Endothelial cell of umbilical vein (primary cell): Measurements from ENCODE around the gene BDH1. TPM values are rescaled to one million over a fixed set of nuclear protein-coding genes. Genes with fewer than 3 reads are reported as not detected.
"Not testable (repeated sequence)": the region's sequence is repeated elsewhere in the genome, so short reads cannot be mapped to it uniquely, and the experiment has no call there.

ENCODE experiments used
- BruUV-seq: library from RNA; stranded (reverse); fragments of 400-500 nt; replicated peaks from 2 replicates; lab custom pipeline; 2021; lab: Mats Ljungman, UMichigan
- CTCF ChIA-PET: fragments of 300-600, 350-600 bp; sonication (Branson Sonifier 250); formaldehyde crosslinking; loops from one replicate; lab custom pipeline; 2021; ENCODE audit warnings: antibody characterized with exemption, inconsistent platforms; lab: Charles Lee
- POLR2A ChIA-PET: fragments of 300-600, 350-600 bp; sonication (Branson Sonifier 250); formaldehyde crosslinking; loops from one replicate; lab custom pipeline; 2021; ENCODE audit warnings: antibody characterized with exemption, inconsistent platforms; lab: Charles Lee
- DNase-seq: peaks from one replicate; pipeline ENCODE4 v3.0.0-alpha.2; 2011; ENCODE audit warnings: low read depth, low spot score
- FAIRE-seq: peaks from 2 replicates; lab custom pipeline; 2011; peaks lifted over from hg19 to GRCh38; lab: Jason Lieb, UNC
- H2AFZ ChIP-seq: 2 replicates; pipeline ENCODE4 v1.6.0; 2012; ENCODE audit warnings: low read depth, low read length, control low read depth, inconsistent platforms
- H3K27ac ChIP-seq: 2 replicates; pipeline ENCODE4 v1.5.1; 2011; ENCODE audit warnings: low read depth, mild to moderate bottlenecking, control low read depth, low read length, moderate library complexity; ENCODE audit not compliant: insufficient read depth
- H3K27me3 ChIP-seq, 2 experiments: 2 replicates each; pipeline versions ENCODE4 v1.6.0 to v1.6.1; 2011; ENCODE audit warnings: low read length in 2 of 2, mixed read lengths in 1 of 2; ENCODE audit not compliant: control insufficient read depth in 2 of 2, insufficient read depth in 2 of 2
- H3K36me3 ChIP-seq, 2 experiments: 2 replicates in 1 of 2; 3 replicates in 1 of 2; pipeline ENCODE4 v1.5.1; 2011; ENCODE audit warnings: low read length in 2 of 2, mild to moderate bottlenecking in 1 of 2, moderate library complexity in 1 of 2; ENCODE audit not compliant: control insufficient read depth in 2 of 2, insufficient read depth in 2 of 2; ENCODE audit errors: extremely low read depth in 1 of 2
- H3K4me1 ChIP-seq: 3 replicates; pipeline ENCODE4 v1.5.1; 2011; ENCODE audit warnings: mild to moderate bottlenecking, low read length; ENCODE audit not compliant: control insufficient read depth, insufficient read depth; ENCODE audit errors: extremely low read depth
- H3K4me2 ChIP-seq: 2 replicates; pipeline ENCODE4 v1.6.1; 2011; ENCODE audit warnings: low read length, control low read depth, mixed read lengths; ENCODE audit not compliant: insufficient read depth
- H3K4me3 ChIP-seq, 3 experiments: fragments of 200-600 bp in 1 of 3; sonication (generic), shearing (Covaris generic) in 1 of 3; replicated peaks in 1 of 3; 2 replicates each; pipeline ENCODE4 v1.5.1; 2011 to 2016; ENCODE audit warnings: control low read depth in 3 of 3, low read length in 3 of 3, mild to moderate bottlenecking in 2 of 3, inconsistent platforms in 1 of 3, low read depth in 1 of 3, moderate library complexity in 1 of 3; ENCODE audit not compliant: insufficient read depth in 1 of 3
- H3K79me2 ChIP-seq: 2 replicates; pipeline ENCODE4 v1.6.0; 2012; ENCODE audit warnings: low read length, inconsistent platforms; ENCODE audit not compliant: control insufficient read depth, insufficient read depth
- H3K9ac ChIP-seq: replicated peaks from 2 replicates; pipeline ENCODE3; 2011; ENCODE audit warnings: low read length, control low read depth; ENCODE audit not compliant: insufficient read depth; ENCODE audit errors: extremely low read depth
- H3K9me1 ChIP-seq: replicated peaks from 3 replicates; pipeline ENCODE4 v1.6.0; 2011; ENCODE audit warnings: mild to moderate bottlenecking, low read length; ENCODE audit not compliant: control insufficient read depth, insufficient read depth; ENCODE audit errors: extremely low read depth
- H3K9me3 ChIP-seq: replicated peaks from 2 replicates; pipeline ENCODE4 v1.5.1; 2012; ENCODE audit warnings: low read length, inconsistent platforms; ENCODE audit not compliant: control insufficient read depth, insufficient read depth
- H4K20me1 ChIP-seq: replicated peaks from 2 replicates; pipeline ENCODE3; 2011; ENCODE audit warnings: mild to moderate bottlenecking, low read length; ENCODE audit not compliant: control insufficient read depth, insufficient read depth; ENCODE audit errors: extremely low read depth
- EZH2 ChIP-seq: IDR thresholded peaks from 2 replicates; pipeline ENCODE4 v1.6.1; 2012; ENCODE audit warnings: borderline replicate concordance, low read depth, mild to moderate bottlenecking, moderate library complexity, low read length, inconsistent platforms; ENCODE audit not compliant: severe bottlenecking
- GATA2 ChIP-seq: IDR thresholded peaks from 2 replicates; pipeline ENCODE4 v1.7.0; 2011; ENCODE audit warnings: low read depth, mild to moderate bottlenecking, moderate library complexity, mixed read lengths, low read length; ENCODE audit not compliant: insufficient read length, insufficient read depth
- JUN ChIP-seq: IDR thresholded peaks from 2 replicates; pipeline ENCODE4 v1.6.1; 2011; ENCODE audit warnings: borderline replicate concordance, low read depth; ENCODE audit not compliant: insufficient read length, insufficient read depth
- MYC ChIP-seq: IDR thresholded peaks from one replicate; pipeline ENCODE4 v1.6.1; 2011; ENCODE audit warnings: mild to moderate bottlenecking, low read depth, low read length
- POLR2AphosphoS5 ChIP-seq: IDR thresholded peaks from 2 replicates; pipeline ENCODE4 v1.6.1; 2012; ENCODE audit warnings: low read depth, mild to moderate bottlenecking, control low read depth, low read length, moderate library complexity; ENCODE audit not compliant: insufficient read depth
- dilution Hi-C: fragments of 300-500 bp; cut with MboI; formaldehyde crosslinking; loops from one replicate; pipeline ENCODE4 v1.15.0; 2019; ENCODE audit warnings: low sequenced_read_pairs; ENCODE audit not compliant: extremely low pct_ligation_motif_present
- intact Hi-C: fragments of 100-400 bp; cut with micrococcal nuclease; formaldehyde crosslinking; loops from one replicate; pipeline ENCODE4 v1.10.0; 2022
- polyA plus RNA-seq, 4 experiments: library from polyadenylated mRNA; depleted of rRNA in 3 of 4; stranded (reverse) in 3 of 4; unstranded in 1 of 4; fragments of >200 nt; gene quantifications; 2 replicates each; pipeline versions ENCODE4 v1.2.1 to v1.2.3, GENCODE V29; 2011 to 2012; ENCODE audit warnings: missing spikeins in 1 of 4
- total RNA-seq: library from RNA; stranded (reverse); gene quantifications from 2 replicates; pipeline ENCODE4 v1.2.3, GENCODE V29; 2021
- TF ChIP-seq, protein P1 (sequence below), 2 donors: IDR thresholded peaks; 1 replicate in 1 of 2; 2 replicates in 1 of 2; pipeline ENCODE4 v1.5.1; 2011; ENCODE audit warnings: low read length in 2 of 2, mild to moderate bottlenecking in 2 of 2, moderate library complexity in 2 of 2, control low read depth in 1 of 2, inconsistent platforms in 1 of 2, low read depth in 1 of 2; ENCODE audit not compliant: insufficient read depth in 1 of 2; ENCODE audit errors: extremely low read depth in 1 of 2

Gene BDH1
- total and polyA plus RNA-seq, 2 donors (not counting 3 experiments of a cell fraction or from before 2014, with no cell fraction given) = 6.9 to 12.2 TPM

DNA sequence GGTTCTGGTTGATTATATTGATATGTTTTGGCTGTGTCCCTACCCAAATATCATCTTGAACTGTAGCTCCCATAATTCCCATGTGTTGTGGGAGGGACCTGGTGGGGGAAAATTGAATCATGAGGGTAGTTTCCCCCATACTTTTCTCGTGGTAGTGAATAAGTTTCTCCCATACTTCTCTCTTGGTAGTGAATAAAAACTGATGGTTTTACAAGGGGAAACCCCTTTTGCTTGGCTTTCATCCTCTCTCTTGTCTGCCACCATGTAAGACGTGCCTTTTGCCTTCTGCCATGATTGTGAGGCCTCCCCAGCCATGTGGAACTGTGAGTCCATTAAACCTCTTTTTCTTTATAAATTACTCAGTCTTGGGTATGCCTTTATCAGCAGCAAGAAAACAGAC is 13.7 kb upstream of the BDH1 start:
- not testable (repeated sequence) for H3K79me2 ChIP-seq, BruUV-seq

DNA sequence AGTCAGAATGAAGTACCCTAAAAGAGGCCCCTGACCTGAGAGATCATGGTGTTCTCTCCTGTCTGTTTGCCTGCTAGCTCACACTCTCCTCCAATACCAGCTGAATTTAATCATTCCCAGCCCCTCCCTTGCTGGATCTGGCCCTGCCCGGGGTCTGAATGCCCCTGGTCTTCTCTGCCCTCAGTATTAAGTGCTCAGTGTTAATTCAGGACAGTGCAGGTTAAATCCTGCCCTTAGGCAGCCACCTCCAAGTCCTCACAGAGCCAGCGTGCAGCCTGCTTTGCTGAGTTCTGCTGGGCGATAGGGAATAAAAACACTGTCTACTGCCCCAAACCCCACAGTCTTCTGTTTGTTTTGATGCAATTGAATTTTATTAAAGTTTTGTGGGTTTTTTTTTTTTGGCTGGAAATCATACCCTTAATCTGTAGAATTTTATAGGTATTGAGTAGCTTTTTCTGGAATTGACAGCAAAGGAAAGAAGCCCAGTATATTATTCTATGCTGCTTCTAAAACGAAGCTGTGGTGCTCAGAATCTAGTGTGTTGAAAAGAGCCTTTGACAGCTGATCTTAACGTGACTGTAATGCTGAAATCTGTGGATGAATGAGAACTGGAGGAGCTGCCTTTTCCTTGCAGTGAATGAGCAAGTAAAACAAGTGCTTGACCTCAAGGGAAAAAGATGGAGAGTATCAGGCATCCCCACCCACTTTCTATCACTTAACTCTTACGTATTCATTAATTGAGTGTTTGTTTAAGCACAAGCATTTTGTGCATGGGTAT is 12.3 kb upstream of the BDH1 start:
- POLR2A ChIA-PET = no interaction called here
- FAIRE-seq = no peak

More for the DNA sequence above, 13.7 kb upstream of the BDH1 start:
- POLR2A ChIA-PET, H3K4me3 ChIP-seq, H3K4me2 ChIP-seq, intact Hi-C loops, H3K4me1 ChIP-seq, dilution Hi-C loops, FAIRE-seq, H3K9ac ChIP-seq, H4K20me1 ChIP-seq, DNase-seq, H3K9me1 ChIP-seq, H2AFZ ChIP-seq, H3K9me3 ChIP-seq, H3K27ac ChIP-seq, H3K36me3 ChIP-seq: not testable (repeated sequence)
- CTCF ChIA-PET = interaction anchor here (0.8 to 2.0 kb wide), 4 partner anchors 12 to 572 kb away, joined by 3 to 5 read pairs (median 4); no protein-coding TSS in a partner anchor
- peaks cover 7 to 25% of the 10 kb centered on the region in 2 experiments for H3K27me3 ChIP-seq

More for the DNA sequence above, 12.3 kb upstream of the BDH1 start:
- Histone ChIP-seq H3K9me1 (no peaks in the 10 kb centered on the region), H2AFZ (no peak overlapping the region), H3K27ac (no peak overlapping the region), H4K20me1 (no peaks in the 10 kb centered on the region), H3K9ac (no peak overlapping the region), H3K4me2 (no peak overlapping the region), H3K4me3 (no peak overlapping the region), H3K36me3 (no peaks in the 10 kb centered on the region), H3K9me3 (no peaks in the 10 kb centered on the region), H3K79me2 (no peaks in the 10 kb centered on the region), H3K27me3 (peaks cover 5 to 13% of the 10 kb centered on the region in 2 experiments), H3K4me1 (no peaks in the 10 kb centered on the region)
- no TSS peak for BruUV-seq
- dilution Hi-C loops = no loop called here
- CTCF ChIA-PET = interaction anchor here (1.3 to 3.8 kb wide), 5 partner anchors 11 to 570 kb away, joined by 3 to 17 read pairs (median 5); no protein-coding TSS in a partner anchor
- DNase-seq = no peak
- TF ChIP-seq JUN (no peak), EZH2 (no peak), GATA2 (no peak), POLR2AphosphoS5 (no peak), MYC (no peak)
- TF ChIP-seq, protein P1, sequence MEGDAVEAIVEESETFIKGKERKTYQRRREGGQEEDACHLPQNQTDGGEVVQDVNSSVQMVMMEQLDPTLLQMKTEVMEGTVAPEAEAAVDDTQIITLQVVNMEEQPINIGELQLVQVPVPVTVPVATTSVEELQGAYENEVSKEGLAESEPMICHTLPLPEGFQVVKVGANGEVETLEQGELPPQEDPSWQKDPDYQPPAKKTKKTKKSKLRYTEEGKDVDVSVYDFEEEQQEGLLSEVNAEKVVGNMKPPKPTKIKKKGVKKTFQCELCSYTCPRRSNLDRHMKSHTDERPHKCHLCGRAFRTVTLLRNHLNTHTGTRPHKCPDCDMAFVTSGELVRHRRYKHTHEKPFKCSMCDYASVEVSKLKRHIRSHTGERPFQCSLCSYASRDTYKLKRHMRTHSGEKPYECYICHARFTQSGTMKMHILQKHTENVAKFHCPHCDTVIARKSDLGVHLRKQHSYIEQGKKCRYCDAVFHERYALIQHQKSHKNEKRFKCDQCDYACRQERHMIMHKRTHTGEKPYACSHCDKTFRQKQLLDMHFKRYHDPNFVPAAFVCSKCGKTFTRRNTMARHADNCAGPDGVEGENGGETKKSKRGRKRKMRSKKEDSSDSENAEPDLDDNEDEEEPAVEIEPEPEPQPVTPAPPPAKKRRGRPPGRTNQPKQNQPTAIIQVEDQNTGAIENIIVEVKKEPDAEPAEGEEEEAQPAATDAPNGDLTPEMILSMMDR (IDR thresholded peaks at IDR 0.05; ENCODE audit: extremely low read depth in 1 of 2, insufficient read depth in 1 of 2, low read depth in 1 of 2, low read length in 2 of 2) = no peak
- intact Hi-C loops = no loop called here
